Lung (tissue), 12 donors: ENCODE data around the gene FCAMR. TPM values are rescaled to one million over a fixed set of nuclear protein-coding genes. Genes with fewer than 3 reads are reported as not detected.

Experiments
- ATAC-seq: fragments of 200-7000 bp; cut with Tn5 transposase; one replicate; pipeline ENCODE4 v1.9.1; 2020; ENCODE audit warnings: moderate number of reproducible peaks; ENCODE audit not compliant: insufficient read depth, low FRiP score
- DNase-seq, 3 donors: peaks; one replicate each; pipeline ENCODE4 v3.0.0-alpha.2; 2013 to 2017
- H3K27ac ChIP-seq, 2 donors: one replicate each; pipeline ENCODE4 v1.5.1; 2013; ENCODE audit warnings: mild to moderate bottlenecking in 2 of 2, moderate library complexity in 2 of 2, control low read depth in 1 of 2, inconsistent platforms in 1 of 2, low read depth in 1 of 2, low read length in 1 of 2
- H3K27me3 ChIP-seq, 3 donors: one replicate each; pipeline ENCODE4 v1.5.1; 2013; ENCODE audit warnings: low read length in 2 of 3; ENCODE audit not compliant: control insufficient read depth in 3 of 3, insufficient read depth in 3 of 3
- H3K36me3 ChIP-seq, 4 donors: one replicate each; pipeline ENCODE4 v1.5.1; 2013; ENCODE audit warnings: low read length in 4 of 4, mild to moderate bottlenecking in 1 of 4, moderate library complexity in 1 of 4; ENCODE audit not compliant: control insufficient read depth in 4 of 4, insufficient read depth in 4 of 4
- H3K4me1 ChIP-seq, 5 donors: one replicate each; pipeline ENCODE4 v1.5.1; 2013; ENCODE audit warnings: low read length in 5 of 5, mild to moderate bottlenecking in 2 of 5, moderate library complexity in 1 of 5; ENCODE audit not compliant: control insufficient read depth in 5 of 5, insufficient read depth in 5 of 5
- H3K4me3 ChIP-seq: one replicate; pipeline ENCODE4 v1.5.1; 2013; ENCODE audit warnings: mild to moderate bottlenecking, control low read depth, moderate library complexity
- H3K9ac ChIP-seq, 2 donors: one replicate each; pipeline ENCODE4 v1.5.1; 2013; ENCODE audit warnings: low read length in 2 of 2, control low read depth in 1 of 2; ENCODE audit not compliant: insufficient read depth in 1 of 2
- H3K9me3 ChIP-seq, 4 donors: one replicate each; pipeline ENCODE4 v1.5.1; 2013; ENCODE audit warnings: low read length in 3 of 4, mild to moderate bottlenecking in 1 of 4, moderate library complexity in 1 of 4; ENCODE audit not compliant: control insufficient read depth in 4 of 4, insufficient read depth in 3 of 4
- WGBS, 2 donors: extraction: QIAGEN DNeasy Blood & Tissue Kit; methylation state at CpG; one replicate each; pipeline ENCODE4 v1.1.7; 2013; 5-methylcytosine and 5-hydroxymethylcytosine counted together
- polyA plus RNA-seq, 2 donors: library from polyadenylated mRNA; stranded (reverse); fragments of 200-250 nt; gene quantifications; one replicate each; pipeline ENCODE4 v1.2.1, GENCODE V29; 2013
- total RNA-seq, 2 donors: library from RNA; depleted of rRNA in 1 of 2; stranded (reverse); fragments of >200 nt in 1 of 2; gene quantifications; one replicate each; pipeline ENCODE4 v1.2.1, GENCODE V29; 2014 to 2021
- TF ChIP-seq, protein P1 (sequence below): IDR thresholded peaks from 2 replicates; pipeline ENCODE4 v1.5.1; 2012; ENCODE audit warnings: mild to moderate bottlenecking; ENCODE audit errors: control extremely low read depth, extremely low read depth
- donor health status: control.
- donor health status: control.
- donor health status: Bipolar disorder and iron deficiency.
- donor health status: healthy.
- donor health status: DM: yes; HTN: yes; CAD: no.

The FCAMR gene
- total and polyA plus RNA-seq, 4 donors: 0.18 to 0.40 TPM; not detected in 2

DNA sequence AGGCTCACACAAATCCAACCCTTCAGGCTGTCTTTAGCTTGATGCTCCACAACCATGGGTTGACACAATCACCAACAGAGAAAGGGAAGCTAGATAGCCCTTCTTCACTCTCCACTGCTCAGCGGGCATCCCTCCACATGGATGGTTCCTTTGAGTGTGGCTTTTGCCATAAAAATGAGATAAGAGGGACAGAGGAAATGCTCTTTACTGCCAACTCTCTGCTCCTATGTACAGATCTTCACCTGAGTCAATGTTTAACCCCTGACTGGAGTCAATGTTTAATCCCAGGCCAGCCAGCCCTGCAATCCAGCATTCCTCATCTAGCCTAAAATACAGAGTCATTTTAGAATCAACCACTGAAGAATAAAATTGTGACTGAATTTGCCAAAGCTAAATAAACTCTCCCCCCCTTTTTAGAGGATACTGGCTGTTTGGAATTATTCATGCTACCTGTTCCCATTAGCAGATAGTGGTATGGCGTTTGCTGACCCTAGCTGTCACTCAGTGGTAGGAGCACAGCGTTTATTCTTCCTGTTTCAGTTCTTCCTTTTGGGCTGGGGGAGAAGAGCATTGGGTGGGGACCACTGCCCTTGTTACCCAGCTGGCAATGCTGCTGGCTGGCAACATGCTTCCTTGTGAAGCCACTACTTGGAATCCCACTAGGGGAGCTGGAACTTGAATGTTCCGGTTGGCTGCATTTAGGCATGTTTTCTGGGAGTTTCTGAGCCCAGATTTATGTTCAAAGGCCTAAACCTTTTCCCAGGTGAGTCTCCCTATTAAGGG, 18.8 kb downstream of the FCAMR start:
- peak in 1 of 3 donors; percentile 55 for DNase-seq
- Histone ChIP-seq H3K27me3 (no peaks in the 10 kb centered on the region), H3K4me3 (no peak overlapping the region), H3K36me3 (no peaks in the 10 kb centered on the region), H3K9ac (no peak overlapping the region), H3K4me1 (peaks cover 0 to 13% (median 0%) of the 10 kb centered on the region in 5 donors), H3K27ac (peak overlapping the region in 1 of 2 donors; percentile 38), H3K9me3 (no peaks in the 10 kb centered on the region)
- WGBS, 2 donors: 65 to 69% methylated on average over 4 of the region's 4 CpGs
- TF ChIP-seq, protein P1, sequence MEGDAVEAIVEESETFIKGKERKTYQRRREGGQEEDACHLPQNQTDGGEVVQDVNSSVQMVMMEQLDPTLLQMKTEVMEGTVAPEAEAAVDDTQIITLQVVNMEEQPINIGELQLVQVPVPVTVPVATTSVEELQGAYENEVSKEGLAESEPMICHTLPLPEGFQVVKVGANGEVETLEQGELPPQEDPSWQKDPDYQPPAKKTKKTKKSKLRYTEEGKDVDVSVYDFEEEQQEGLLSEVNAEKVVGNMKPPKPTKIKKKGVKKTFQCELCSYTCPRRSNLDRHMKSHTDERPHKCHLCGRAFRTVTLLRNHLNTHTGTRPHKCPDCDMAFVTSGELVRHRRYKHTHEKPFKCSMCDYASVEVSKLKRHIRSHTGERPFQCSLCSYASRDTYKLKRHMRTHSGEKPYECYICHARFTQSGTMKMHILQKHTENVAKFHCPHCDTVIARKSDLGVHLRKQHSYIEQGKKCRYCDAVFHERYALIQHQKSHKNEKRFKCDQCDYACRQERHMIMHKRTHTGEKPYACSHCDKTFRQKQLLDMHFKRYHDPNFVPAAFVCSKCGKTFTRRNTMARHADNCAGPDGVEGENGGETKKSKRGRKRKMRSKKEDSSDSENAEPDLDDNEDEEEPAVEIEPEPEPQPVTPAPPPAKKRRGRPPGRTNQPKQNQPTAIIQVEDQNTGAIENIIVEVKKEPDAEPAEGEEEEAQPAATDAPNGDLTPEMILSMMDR: no peak
- no peak for ATAC-seq

DNA sequence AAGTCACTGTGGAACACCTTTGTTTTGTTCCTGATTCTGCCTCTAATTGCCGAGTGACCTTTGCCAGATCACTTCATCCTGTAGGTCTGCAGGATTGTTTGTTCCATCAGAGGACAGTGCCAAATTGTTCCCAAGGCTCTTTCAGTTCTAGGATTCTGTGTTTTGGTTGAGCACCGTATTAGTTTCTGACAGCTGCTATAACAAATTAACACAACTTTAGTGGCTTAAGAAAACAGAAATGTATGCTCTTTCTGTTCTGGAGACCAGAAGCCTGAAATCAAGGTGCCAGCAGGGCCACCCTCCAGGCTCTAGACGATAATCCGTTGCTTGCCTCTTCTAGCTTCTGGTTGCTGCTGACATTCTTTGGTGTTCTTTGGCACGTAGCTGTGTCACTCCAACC, 20.6 kb downstream of the FCAMR start:
- H3K4me3 ChIP-seq: no peak overlapping the region
- H3K9me3 ChIP-seq: no peaks in the 10 kb centered on the region
- DNase-seq: no peak
- H3K4me1 ChIP-seq: peaks cover 0 to 5% (median 0%) of the 10 kb centered on the region in 5 donors
- no peaks in the 10 kb centered on the region for H3K27me3 ChIP-seq
- TF ChIP-seq, protein P1: no peak
- H3K36me3 ChIP-seq: no peaks in the 10 kb centered on the region
- ATAC-seq: no peak
- no peak overlapping the region for H3K9ac ChIP-seq
- WGBS, 2 donors: 92 to 96% methylated on average over 5 of the region's 5 CpGs
- H3K27ac ChIP-seq: no peak overlapping the region

DNA sequence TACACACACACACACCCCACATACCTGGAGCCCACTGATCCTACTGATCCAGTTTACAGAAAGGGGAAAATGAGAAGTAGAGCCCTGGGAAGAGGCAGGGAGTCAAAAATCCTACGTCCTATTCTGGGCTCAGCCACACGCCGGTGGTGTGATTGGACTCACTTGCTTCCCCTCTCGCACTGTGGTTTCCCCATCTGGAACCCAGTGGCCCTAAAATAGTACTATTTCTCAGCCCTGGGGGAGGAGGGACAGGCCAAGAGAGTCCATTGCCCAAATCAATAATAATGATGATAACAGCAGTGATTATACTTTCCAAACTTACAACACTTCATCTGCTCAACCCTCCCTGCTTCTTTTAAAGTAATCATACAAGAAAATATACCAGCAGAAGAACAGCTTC, 21.1 kb downstream of the FCAMR start:
- DNase-seq (no peak), ATAC-seq (no peak)
- Histone ChIP-seq H3K27me3 (no peaks in the 10 kb centered on the region), H3K4me1 (peaks cover 0 to 3% (median 0%) of the 10 kb centered on the region in 5 donors), H3K4me3 (no peak overlapping the region), H3K9ac (no peak overlapping the region), H3K27ac (no peak overlapping the region), H3K36me3 (no peaks in the 10 kb centered on the region), H3K9me3 (no peaks in the 10 kb centered on the region)
- WGBS, 2 donors: 45 to 65% methylated on average over 4 of the region's 4 CpGs
- TF ChIP-seq, protein P1: no peak
